ENCODE measurements around the gene PDZRN4.

DNA sequence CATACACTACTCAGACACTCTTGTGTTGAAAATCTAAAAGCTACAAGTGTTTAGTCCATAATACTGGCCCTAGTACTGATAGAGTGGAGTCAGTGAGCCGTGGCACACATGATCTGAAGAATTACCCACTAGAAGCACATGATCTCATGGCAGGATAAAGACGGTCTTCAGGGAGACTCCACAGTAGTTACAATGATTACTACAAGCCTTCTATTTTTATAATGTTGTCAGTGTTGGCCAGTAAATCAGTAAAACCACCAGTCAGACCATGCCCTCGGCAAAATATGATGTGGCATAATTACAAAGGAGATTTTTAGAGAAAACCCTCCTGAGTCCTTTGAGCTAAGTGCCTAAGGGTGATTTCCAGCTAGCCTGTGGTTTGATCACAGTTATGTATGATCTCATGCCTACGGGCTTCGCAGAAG is 114.9 kb downstream of the PDZRN4 start:
- TF ChIP-seq, protein P1, sequence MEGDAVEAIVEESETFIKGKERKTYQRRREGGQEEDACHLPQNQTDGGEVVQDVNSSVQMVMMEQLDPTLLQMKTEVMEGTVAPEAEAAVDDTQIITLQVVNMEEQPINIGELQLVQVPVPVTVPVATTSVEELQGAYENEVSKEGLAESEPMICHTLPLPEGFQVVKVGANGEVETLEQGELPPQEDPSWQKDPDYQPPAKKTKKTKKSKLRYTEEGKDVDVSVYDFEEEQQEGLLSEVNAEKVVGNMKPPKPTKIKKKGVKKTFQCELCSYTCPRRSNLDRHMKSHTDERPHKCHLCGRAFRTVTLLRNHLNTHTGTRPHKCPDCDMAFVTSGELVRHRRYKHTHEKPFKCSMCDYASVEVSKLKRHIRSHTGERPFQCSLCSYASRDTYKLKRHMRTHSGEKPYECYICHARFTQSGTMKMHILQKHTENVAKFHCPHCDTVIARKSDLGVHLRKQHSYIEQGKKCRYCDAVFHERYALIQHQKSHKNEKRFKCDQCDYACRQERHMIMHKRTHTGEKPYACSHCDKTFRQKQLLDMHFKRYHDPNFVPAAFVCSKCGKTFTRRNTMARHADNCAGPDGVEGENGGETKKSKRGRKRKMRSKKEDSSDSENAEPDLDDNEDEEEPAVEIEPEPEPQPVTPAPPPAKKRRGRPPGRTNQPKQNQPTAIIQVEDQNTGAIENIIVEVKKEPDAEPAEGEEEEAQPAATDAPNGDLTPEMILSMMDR (IDR thresholded peaks at IDR 0.05): no peak
- no peak for TF ChIP-seq POLR2A (IDR thresholded peaks at IDR 0.05)
